ENCODE data around the gene XRCC5. TPM values are rescaled to one million over a fixed set of nuclear protein-coding genes. Genes with fewer than 3 reads are reported as not detected.
A peak's percentile ranks its signal among the peaks of the same experiment; 100 is the strongest.

The XRCC5 gene
- total RNA-seq, 4 donors from 2014 or later: 61.2 to 320 (median 168) TPM

DNA sequence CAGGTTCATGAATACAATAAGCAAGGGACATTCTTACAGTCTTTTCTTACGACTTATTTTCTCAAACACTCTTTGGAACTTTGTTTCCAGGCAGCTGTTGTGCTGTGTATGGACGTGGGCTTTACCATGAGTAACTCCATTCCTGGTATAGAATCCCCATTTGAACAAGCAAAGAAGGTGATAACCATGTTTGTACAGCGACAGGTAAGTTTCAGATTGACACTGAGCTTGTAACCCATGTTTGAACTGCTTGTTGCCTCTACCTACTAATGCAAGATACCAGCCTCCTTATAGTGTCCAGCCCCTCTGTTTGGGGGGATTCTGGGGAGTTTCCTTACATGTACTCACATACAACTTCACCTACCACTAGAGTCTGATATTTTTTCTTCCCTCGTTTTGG lies 3.8 kb downstream of the XRCC5 start:
- no peaks in the 10 kb centered on the region for H3K27me3 ChIP-seq
- H3K9me3 ChIP-seq: no peaks in the 10 kb centered on the region
- H3K4me1 ChIP-seq: peaks cover 6 to 11% of the 10 kb centered on the region in 2 donors
- intact Hi-C loops (cut with DNase I; ENCODE audit: low total_unique reads): no loop called here
- H3K36me3 ChIP-seq: no peaks in the 10 kb centered on the region
- H3K27ac ChIP-seq: no peak overlapping the region
- TF ChIP-seq, protein P1, sequence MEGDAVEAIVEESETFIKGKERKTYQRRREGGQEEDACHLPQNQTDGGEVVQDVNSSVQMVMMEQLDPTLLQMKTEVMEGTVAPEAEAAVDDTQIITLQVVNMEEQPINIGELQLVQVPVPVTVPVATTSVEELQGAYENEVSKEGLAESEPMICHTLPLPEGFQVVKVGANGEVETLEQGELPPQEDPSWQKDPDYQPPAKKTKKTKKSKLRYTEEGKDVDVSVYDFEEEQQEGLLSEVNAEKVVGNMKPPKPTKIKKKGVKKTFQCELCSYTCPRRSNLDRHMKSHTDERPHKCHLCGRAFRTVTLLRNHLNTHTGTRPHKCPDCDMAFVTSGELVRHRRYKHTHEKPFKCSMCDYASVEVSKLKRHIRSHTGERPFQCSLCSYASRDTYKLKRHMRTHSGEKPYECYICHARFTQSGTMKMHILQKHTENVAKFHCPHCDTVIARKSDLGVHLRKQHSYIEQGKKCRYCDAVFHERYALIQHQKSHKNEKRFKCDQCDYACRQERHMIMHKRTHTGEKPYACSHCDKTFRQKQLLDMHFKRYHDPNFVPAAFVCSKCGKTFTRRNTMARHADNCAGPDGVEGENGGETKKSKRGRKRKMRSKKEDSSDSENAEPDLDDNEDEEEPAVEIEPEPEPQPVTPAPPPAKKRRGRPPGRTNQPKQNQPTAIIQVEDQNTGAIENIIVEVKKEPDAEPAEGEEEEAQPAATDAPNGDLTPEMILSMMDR (IDR thresholded peaks at IDR 0.05): no peak
- no peak for TF ChIP-seq POLR2A (IDR thresholded peaks at IDR 0.05)
- DNase-seq: no peak
- H3K4me3 ChIP-seq: no peak overlapping the region

DNA sequence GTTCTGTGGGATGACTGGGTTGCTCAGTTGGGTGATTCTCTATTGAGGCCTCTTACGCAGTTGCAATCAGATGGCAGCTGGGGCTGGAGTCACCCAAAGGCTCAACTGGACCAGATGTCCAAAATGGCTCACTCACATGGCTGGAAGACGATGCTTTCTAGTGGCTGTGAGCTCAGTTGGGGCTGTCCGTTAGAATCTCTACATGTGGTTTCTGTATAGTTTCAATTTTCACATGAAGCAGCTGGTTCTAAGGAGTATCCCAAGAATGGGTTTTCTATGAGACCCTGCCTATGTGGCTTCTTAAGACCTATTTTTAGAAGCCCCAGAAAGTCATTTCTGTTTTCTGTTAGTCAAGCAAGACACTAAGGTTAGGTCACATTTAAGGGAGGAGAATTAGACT lies 4.4 kb downstream of the XRCC5 start:
- TF ChIP-seq, protein P1 (IDR thresholded peaks at IDR 0.05): no peak
- no peak for TF ChIP-seq POLR2A (IDR thresholded peaks at IDR 0.05)
- intact Hi-C loops (cut with DNase I; ENCODE audit: low total_unique reads): no loop called here
- Histone ChIP-seq H3K27ac (no peak overlapping the region), H3K36me3 (no peaks in the 10 kb centered on the region), H3K4me1 (peaks cover 6 to 11% of the 10 kb centered on the region in 2 donors), H3K27me3 (no peaks in the 10 kb centered on the region), H3K9me3 (no peaks in the 10 kb centered on the region), H3K4me3 (no peak overlapping the region)
- no peak for DNase-seq

DNA sequence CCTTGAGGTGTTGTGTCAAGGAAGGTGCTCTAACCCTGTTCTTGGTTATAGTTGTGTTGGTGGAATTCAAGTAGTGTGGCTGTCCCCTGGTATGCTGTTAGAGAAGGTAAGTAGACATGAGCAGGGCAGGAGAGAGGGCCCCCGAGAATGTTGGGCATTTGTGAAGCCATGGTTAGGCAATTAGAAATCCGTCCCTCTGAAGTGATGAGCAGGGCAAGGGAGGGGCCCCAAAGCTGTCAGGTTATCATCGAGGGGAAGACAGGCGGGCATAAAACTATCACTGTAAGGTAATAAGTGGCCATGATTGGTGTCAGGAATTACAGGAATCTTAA lies 5.2 kb downstream of the XRCC5 start:
- peak in 1 of 2 donors; percentile 22 for DNase-seq
- intact Hi-C loops (cut with DNase I; ENCODE audit: low total_unique reads): no loop called here
- Histone ChIP-seq H3K4me3 (no peak overlapping the region), H3K27me3 (no peaks in the 10 kb centered on the region), H3K9me3 (no peaks in the 10 kb centered on the region), H3K4me1 (peaks cover 6 to 11% of the 10 kb centered on the region in 2 donors), H3K36me3 (no peaks in the 10 kb centered on the region), H3K27ac (peak overlapping the region; percentile 58 to 60)
- TF ChIP-seq POLR2A (IDR thresholded peaks at IDR 0.05): no peak
- TF ChIP-seq, protein P1 (IDR thresholded peaks at IDR 0.05): no peak

DNA sequence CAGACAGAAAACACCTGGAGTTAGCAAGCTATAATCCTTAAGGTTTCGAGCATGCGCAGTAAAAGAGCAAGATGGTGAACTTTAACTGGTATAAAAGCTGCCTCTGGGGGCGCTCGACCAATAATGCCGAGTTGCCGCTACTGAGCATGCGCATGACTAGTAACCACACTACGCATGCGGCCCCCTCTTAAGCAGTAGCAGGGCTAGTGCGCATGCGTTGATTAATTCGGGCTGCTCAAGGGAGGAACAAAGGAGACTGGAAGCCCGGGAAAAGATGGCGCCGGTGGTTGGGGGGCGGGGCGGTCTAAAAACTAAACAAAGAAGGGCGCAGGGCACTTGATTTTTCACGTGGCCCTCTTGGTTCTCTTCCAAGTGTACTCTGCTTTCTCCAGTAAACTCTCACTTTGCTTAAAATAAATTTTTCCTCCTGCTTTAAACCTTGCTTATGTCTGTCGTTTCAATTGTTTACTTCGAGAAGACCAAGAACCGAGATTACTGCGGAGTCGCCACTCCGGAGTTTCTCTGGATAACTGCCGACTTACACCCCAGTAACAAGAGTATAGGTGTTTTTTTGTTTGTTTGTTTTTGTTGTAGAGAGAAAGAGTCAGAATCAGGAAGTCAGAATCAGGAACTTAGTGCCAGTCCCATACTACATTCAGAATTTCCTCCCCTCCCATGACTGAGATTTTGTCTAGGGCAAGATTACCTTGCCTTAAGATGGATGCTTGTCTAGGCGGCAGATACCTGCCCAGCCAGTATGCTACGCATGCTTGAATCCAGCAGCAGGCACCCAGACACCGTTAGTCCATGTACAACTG lies 5.8 kb downstream of the XRCC5 start:
- H3K4me1 ChIP-seq: peaks cover 5 to 11% of the 10 kb centered on the region in 2 donors
- H3K9me3 ChIP-seq: no peaks in the 10 kb centered on the region
- H3K27me3 ChIP-seq: no peaks in the 10 kb centered on the region
- peak; percentile 96 to 99 for DNase-seq
- intact Hi-C loops (cut with DNase I; ENCODE audit: low total_unique reads): no loop called here
- peak overlapping the region; percentile 33 to 46 for H3K4me3 ChIP-seq
- peak overlapping the region; percentile 77 to 95 for H3K27ac ChIP-seq
- TF ChIP-seq, protein P1 (IDR thresholded peaks at IDR 0.05): peak; percentile 85 to 96 (median 90)
- TF ChIP-seq POLR2A (IDR thresholded peaks at IDR 0.05): peak in 1 of 2 donors; percentile 59
- H3K36me3 ChIP-seq: no peaks in the 10 kb centered on the region

DNA sequence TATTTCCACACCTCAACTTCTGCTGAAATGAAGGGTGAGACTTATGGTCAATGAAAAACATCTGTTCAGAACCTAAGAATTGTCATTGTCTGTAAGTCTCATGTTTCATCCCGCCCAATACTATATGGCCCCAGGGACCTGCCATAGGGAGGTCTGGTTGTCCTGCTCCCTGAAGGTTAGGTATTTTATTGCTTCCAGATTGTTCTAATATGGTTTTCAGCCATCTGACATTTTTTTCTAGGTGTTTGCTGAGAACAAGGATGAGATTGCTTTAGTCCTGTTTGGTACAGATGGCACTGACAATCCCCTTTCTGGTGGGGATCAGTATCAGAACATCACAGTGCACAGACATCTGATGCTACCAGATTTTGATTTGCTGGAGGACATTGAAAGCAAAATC lies 7.3 kb downstream of the XRCC5 start:
- Histone ChIP-seq H3K27me3 (no peaks in the 10 kb centered on the region), H3K4me3 (no peak overlapping the region), H3K9me3 (no peaks in the 10 kb centered on the region), H3K36me3 (no peaks in the 10 kb centered on the region), H3K27ac (no peak overlapping the region), H3K4me1 (no peaks in the 10 kb centered on the region)
- TF ChIP-seq POLR2A (IDR thresholded peaks at IDR 0.05): no peak
- TF ChIP-seq, protein P1 (IDR thresholded peaks at IDR 0.05): no peak
- intact Hi-C loops (cut with DNase I; ENCODE audit: low total_unique reads): no loop called here
- DNase-seq: no peak
